ENCODE measurements around the gene EME1.
"Not testable (repeated sequence)": the region's sequence is repeated elsewhere in the genome, so short reads cannot be mapped to it uniquely, and the experiment has no call there.

EME1 gene

DNA sequence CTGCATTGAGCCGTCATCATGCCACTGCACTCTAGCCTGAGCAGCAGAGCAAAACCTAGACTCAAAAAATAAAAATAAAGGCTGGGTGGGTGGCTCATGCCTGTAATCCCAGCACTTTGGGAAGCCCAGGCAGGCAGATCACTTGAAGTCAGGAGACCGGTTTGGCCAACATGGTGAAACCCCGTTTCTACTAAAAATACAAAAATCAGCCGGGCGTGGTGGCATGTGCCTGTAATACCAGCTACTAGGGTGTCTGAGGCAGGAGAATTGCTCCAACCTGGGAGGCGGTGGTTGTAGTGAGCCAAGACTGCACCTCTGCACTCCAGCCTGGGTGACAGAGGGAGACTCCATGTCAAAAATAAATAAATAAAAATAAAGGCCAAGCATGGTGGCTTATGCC is 55.1 kb downstream of the EME1 start:
- H3K9ac ChIP-seq (ENCODE audit: low read length); H3K4me1 ChIP-seq (ENCODE audit: control insufficient read depth, insufficient read depth, low read length); H3K4me3 ChIP-seq (ENCODE audit: low read length): not testable (repeated sequence)

DNA sequence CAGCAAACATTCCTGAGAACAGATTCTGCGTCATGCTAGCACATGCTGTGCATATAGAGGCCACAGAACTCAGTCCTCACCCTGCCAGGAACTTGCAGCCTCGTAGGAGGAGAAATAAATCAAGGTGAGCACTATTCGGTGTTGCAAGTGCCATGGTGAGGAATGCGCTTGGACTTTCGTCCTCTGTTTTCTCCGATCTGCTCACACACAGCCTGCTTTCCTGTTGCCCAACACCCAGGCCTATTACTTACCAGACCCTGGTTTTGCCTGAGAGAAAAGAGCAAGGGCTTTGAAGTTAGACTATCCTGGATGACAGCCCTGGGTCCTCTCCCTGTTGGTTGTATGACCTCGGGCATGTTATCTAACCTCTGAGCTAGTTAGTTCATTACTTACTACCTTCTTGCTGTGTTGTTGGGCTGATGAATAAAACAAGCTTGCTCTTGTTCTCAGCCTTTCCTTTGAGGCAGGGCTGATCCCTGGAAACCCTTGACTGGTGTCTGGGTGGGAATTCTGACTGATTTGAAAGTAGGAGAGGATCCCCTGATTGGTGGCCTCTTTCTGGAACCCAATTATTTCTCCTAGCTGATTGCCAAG is 55.9 kb downstream of the EME1 start:
- Histone ChIP-seq H3K4me1 (ENCODE audit: control insufficient read depth, insufficient read depth, low read length) (no peaks in the 10 kb centered on the region), H3K27me3 (ENCODE audit: control insufficient read depth, insufficient read depth, low read length) (no peaks in the 10 kb centered on the region), H3K36me3 (ENCODE audit: control insufficient read depth, insufficient read depth, low read length) (no peaks in the 10 kb centered on the region), H3K9ac (ENCODE audit: low read length) (no peak overlapping the region), H3K4me3 (ENCODE audit: low read length) (no peak overlapping the region), H3K27ac (ENCODE audit: low read depth, low read length) (no peak overlapping the region)

More for the DNA sequence above, 55.1 kb downstream of the EME1 start:
- H3K27me3 ChIP-seq (ENCODE audit: control insufficient read depth, insufficient read depth, low read length); H3K27ac ChIP-seq (ENCODE audit: low read depth, low read length); H3K36me3 ChIP-seq (ENCODE audit: control insufficient read depth, insufficient read depth, low read length): not testable (repeated sequence)

DNA sequence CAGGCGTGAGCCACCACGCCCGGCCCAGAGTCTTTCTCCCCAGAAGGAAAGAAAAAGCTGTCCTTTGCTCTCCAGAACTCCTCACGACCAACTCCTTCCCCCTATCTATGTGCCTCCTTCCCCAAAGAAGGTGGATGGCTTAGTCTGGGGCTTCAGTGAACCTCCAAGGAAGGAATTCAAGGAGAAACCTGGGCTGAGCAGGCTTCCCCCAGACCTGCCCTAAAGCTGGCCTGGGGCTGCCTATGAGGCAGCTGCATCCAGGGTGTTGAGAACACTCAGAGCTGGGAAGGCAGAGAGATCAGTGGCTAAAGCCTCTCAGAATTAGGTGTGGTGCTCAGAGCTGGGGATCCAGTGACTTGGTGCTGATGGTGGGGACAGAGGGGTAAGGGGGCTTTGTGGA is 56.8 kb downstream of the EME1 start:
- Histone ChIP-seq H3K36me3 (ENCODE audit: control insufficient read depth, insufficient read depth, low read length) (no peaks in the 10 kb centered on the region), H3K27ac (ENCODE audit: low read depth, low read length) (no peak overlapping the region), H3K27me3 (ENCODE audit: control insufficient read depth, insufficient read depth, low read length) (no peaks in the 10 kb centered on the region), H3K4me1 (ENCODE audit: control insufficient read depth, insufficient read depth, low read length) (no peaks in the 10 kb centered on the region), H3K4me3 (ENCODE audit: low read length) (no peak overlapping the region), H3K9ac (ENCODE audit: low read length) (no peak overlapping the region)
